GM19239 (cell line): ENCODE data around the gene DHX58.
A peak's percentile ranks its signal among the peaks of the same experiment; 100 is the strongest.
"Not testable (repeated sequence)": the region's sequence is repeated elsewhere in the genome, so short reads cannot be mapped to it uniquely, and the experiment has no call there.

Experiments
- DNase-seq: peaks from one replicate; pipeline ENCODE4 v3.0.0; 2011; ENCODE audit warnings: low spot score; ENCODE audit not compliant: insufficient read length
- FAIRE-seq: peaks from 2 replicates; lab custom pipeline; 2011; peaks lifted over from hg19 to GRCh38; lab: Jason Lieb, UNC

DHX58 gene

DNA sequence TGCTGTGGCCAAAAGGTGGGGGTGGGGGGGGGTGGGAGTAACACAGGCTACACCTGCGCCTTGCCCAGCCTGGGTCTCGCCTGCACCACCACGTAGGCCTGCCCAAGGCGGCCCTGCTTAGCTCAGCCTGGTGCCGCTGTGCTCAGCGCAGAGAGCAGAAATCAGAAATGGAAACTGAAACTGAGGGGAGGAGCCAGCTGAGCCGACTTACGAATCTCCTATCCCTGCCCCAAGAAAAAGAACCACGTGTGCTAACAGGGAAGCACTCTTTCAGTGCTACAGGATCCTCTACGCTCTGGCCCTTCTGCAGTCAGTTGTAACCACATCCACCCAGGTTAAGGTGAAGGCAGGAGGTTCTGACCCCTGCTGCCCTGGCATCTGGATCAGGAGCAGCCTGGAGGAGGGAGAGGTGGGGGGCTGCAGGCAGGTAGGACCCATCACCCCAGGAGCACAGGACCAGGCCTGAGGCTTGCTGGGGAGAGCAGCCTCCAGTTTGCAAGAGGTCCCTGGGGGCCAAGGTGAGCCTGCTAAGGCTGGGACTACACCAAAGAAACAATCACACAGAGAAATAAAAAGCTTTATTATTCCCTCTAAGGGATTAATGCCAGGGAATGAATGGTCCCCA lies at the start of gene DHX58:
DHX58 (minus strand) TSS at position 163 of the 625 bp plus-strand sequence. CDS start 822 bp downstream, outside the sequence.
- peak; percentile 95 for DNase-seq
- peak; percentile 100 for FAIRE-seq

DNA sequence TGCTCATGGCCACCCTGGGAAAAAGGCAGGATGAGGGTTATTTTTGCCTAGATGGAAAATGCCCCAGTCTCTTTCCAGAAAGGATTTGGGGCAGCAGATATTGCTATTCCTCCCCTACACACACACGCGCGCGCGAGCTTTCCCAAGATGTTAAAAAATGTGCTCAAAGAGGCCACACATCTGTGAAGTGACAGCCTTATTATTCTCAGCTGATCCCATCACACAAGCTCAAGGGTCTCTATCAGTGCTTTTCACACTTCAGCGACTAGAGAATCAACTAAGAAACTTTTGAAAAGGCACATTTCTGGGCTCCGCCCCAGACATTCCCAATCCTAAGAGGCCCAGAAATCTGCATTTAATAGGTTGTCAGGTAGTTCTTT lies 48.0 kb upstream of the DHX58 start:
- DNase-seq (no peak), FAIRE-seq (no peak)

GRCh38 chr17:42159796-42160530 lies 47.4 kb upstream of the DHX58 start:
- no peak for DNase-seq
- no peak for FAIRE-seq

DNA sequence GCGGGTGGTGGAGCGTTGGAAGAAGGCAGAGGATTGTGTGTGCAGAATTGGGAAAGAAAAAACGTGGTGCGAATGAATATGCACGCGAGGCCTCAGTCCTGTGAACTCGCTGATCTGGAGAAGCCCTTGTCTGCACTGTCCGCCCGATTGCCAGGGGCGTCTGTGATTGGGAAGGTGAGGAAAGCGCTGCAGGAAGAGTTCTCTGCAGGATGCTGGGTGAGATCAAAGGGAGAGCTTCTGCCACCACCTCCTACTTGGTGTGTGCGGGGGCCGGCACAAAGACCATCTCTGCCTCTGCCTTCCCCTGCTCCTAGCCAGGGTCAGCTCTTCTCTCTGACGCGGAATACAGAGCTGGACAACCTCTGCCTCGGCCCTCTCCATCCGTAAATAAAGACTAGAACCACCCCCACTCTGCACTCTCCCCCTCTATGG lies 43.1 kb upstream of the DHX58 start:
- DNase-seq (no peak), FAIRE-seq (no peak)

DNA sequence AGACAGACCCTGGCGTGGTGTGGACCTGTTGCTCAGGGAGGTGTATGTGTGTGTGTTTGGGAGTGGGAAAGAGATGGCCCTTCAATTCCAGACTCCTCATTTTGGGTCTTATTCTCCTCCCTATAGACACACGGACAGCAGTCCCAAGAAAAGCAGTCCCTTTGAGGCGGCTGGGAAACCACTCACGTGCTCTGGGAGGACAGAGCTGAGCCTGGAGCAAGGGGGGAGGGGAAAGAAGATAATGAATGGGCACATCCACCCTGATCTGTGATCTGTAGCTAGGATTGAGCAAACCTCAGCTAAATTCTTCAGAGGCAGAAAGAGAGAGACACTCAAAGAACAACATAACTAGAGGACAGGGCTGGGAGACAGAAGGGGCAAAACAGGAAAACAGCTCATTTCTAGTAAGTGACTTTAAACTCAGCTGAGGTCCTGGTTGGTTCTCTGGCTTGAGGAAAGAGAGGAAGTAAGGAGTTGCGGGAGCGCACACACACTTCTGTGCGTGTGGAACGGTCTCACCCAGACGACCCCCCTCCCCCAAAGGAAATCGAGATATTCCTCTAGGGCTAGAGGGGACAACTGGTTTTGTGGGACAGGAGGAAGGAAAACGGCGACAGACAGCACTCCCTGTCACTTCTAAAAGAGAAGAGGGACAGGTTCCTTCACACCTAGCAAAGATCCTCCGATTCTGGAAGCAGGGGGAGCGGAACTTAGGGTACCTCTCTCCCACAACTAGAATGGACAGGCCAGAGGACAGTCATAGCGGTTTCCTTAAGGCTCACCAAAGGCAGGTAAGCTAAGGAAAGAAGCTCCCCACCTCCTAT lies 41.6 kb upstream of the DHX58 start:
- no peak for FAIRE-seq
- DNase-seq: no peak

DNA sequence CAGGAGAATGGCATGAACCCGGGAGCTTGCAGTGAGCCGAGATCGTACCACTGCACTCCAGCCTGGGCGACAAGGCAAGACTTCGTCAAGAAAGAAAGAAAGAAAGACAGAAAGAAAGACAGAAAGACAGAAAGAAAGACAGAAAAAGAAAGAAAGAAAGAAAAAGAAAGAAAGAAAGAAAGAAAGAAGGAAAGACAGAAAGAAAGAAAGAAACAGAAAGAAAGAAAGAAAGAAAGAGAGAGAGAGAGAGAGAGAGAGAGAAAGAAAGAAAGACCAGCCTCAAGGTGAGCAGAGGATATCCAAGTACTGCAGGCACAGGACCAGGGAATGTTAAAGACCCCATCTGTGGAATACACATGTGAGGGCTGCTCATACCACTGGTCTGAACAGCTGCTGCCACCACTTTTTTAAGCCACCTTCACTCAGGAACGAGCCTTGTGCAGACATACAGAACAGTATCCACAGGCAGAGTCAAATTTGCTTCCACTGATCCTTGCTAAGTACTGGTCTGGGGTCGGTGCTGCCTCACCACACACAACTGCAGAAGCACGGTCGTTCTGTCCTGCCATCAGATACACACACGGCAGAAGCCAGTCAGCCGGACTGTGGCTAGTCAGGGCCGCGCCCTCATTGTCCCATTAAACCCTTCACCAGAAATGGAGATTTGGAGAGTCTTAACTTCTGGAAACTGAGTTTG lies 34.5 kb upstream of the DHX58 start:
- no peak for DNase-seq
- no peak for FAIRE-seq

GRCh38 chr17:42143138-42143537 lies 30.6 kb upstream of the DHX58 start:
- DNase-seq, FAIRE-seq: not testable (repeated sequence)

GRCh38 chr17:42142371-42142896 lies 29.9 kb upstream of the DHX58 start:
- FAIRE-seq (no peak), DNase-seq (no peak)

DNA sequence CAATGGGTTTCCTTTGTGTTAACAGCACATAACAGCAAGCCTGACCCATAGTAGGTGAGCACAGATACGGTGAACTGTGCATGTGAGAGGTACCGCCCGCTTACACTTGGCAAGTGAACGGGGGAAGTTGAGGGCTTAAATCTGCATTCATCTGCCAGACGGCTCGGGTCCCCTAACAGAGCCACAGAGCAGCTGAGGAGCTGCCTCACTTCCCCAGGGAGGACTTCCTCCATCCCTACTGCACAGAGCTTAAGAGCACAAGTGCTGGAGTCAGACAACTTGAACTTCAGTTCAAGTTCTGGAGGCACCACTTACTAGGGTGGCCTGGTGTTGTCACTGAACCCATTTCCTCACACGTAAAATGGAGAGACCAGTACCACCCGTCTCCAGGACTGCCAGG lies 28.9 kb upstream of the DHX58 start:
- FAIRE-seq (no peak), DNase-seq (no peak)

DNA sequence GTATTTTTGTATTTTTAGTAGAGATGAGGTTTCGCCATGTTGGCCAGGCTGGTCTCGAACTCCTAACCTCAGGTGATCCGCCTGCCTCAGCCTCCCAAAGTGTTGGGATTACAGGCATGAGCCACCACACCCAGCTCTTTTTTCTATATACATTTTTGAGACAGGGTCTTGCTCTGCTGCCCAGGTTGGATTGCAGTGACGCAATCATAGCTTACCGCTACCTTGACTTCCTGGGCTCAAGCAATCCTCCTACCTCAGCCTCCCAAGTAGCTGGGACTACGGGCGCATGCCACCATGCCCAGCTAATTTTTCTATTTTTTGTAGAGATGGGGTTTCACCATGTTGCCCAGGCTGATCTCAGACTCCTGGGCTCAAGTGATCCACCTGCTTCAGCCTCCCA lies 28.2 kb upstream of the DHX58 start:
- DNase-seq, FAIRE-seq: not testable (repeated sequence)

GRCh38 chr17:42138749-42139492 lies 26.4 kb upstream of the DHX58 start:
- no peak for FAIRE-seq
- DNase-seq: no peak

GRCh38 chr17:42136654-42137051 lies 24.1 kb upstream of the DHX58 start:
- no peak for FAIRE-seq
- DNase-seq: no peak

DNA sequence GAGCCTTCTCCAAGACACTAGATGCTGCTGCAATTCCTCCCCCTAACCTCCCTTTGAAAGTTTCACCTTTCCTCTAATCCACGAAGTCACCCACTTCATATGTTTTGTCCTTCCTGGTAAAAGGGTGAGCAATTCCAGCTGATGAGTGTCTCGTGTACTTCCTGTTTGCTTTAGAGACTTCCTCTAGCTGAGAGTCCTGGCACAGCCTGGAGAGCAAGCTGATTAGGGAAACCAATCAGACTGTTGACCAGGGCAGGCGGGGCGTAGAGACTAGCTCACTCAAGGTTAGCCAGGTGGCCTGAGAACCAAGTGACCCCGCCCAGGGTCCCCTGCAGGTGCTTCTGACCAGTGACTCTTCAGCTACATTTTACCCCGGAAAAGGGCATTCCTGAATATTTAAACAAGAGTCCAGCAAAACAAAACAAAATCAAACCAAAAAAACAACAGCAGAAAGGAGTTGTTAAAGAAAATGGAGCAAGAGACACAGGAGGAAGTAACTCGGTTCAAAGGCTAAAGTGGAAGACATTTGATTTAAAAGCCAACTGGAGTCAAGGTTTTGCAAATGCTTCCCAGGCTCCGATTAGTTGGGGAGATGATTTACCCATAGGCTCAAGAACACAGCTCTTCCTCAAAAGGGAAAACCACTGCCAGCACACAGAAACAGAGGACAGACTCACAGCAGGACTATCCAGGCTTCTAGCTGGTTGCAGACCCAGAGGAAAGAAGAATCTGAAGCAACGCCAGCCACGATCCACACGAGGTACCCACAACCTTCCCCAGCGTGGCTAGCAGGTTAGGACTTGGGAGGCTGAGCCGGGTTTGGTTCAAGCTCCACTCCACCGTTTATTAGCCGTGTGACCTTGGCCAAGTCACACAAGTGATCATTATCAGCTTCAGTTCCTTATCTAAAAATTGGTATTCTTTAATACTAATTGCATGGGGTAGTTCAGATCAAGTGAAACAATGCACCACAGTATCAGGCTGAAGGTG lies 23.4 kb upstream of the DHX58 start:
- no peak for FAIRE-seq
- no peak for DNase-seq

DNA sequence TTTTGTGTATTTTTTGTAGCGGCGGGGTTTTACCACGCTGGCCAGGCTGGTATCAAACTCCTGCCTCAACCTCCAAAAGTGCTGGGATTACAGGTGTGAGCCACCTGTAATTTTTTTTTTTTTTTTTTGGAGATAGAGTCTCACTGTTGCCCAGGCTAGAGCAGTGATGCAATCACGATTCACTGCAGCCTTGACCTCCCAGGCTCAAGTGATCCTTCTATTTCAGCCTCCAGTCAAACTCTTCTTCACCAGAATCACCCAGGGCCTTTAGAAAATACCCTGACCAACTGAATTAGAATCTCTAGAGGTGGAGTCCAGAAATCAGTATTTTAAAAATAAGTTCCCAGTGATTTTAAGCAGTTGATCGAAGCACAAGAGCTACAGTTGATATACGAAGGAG lies 22.6 kb upstream of the DHX58 start:
- DNase-seq: no peak
- no peak for FAIRE-seq

DNA sequence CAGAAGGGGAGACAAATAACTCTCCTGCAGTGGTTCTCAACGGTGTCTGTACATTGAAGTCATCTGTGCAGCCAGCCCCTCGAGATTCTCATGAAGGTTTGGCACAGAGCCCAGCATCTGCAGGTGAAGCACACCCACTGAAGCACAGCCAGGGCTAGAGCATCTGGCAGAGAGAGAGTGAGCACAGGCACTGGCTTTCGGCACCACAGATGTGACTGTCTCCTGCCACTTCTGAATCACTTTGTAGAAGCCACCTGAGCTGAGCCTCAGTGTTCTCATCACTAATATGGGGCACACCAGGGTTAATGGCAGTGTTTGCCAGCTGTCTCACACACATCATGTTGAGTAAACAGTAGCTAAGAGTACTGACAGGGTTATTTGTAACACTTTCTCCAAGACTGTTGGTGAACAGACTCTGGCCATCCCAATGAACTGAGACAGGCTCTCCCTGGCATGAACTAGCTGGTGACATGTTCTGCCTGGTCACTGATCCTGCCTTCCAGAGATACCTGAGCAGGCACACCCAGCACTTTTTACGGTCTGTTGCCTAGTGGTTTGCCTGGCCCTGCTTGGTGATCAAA lies 21.0 kb upstream of the DHX58 start:
- FAIRE-seq: peak; percentile 90

DNA sequence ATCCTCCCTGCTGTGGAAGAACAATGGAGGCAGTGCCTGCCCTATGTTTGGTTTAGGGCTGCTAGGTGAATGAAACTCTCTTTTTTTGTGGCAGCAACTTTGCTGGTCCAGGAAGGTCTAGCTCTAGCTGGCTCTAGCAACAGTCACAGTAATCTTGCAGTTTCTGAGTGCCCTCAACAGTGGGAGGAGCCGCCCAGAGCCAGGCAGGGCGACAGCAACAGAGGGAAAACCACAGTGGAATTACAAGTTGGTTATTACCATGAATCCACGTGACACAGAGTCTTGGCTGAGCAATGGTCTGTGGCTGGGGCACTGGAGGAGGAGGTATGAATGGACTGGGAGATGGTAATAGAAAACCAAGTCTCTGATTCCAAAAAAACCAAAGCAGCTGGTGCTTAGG lies 20.4 kb upstream of the DHX58 start:
- DNase-seq: no peak

More for the DNA sequence above, 21.0 kb upstream of the DHX58 start:
- peak; percentile 48 for DNase-seq

DNA sequence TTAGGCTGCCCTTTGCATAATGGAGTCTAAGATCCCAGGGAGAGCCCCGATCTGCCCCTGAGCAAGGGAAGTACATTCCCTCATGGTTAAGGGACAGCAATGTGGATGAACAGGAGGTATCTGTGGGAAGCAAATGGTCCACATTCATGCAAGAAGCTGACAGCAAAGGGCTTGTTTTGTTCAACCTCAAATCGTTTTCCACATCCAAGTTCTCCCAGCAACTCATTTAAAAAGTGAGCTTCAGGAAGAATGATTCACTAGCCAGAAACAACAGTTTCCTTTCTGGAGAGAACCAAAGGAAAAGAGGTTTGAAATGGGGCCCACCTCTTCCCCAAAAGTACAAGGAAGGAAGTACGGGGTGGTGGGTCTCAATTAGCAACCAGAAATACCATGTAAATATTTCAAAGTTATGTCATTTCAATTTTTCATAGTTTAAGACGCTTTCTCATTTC lies 19.5 kb upstream of the DHX58 start:
- DNase-seq (no peak), FAIRE-seq (no peak)

More for the DNA sequence above, 20.4 kb upstream of the DHX58 start:
- peak; percentile 61 for FAIRE-seq

DNA sequence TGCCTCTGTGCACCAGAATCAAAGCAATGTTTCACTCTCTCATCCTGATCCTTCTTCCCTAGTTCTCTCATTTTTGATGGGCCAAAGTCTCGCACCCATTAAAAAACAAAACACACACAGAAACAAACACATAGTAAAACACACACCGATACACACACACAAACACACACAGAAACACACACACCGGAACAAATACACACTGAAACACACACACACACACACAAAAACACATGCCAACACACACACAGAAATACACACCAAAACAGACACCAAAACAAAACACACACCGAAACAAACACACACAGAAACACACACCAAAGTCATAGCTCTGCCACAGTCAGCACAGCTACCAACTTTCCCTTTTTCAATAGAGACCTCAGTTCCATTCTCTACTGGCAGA lies 18.7 kb upstream of the DHX58 start:
- no peak for DNase-seq
- FAIRE-seq: no peak
